Endometrial microvascular endothelial cells (primary cell): ENCODE data around the gene MUC2. TPM values are rescaled to one million over a fixed set of nuclear protein-coding genes. Genes with fewer than 3 reads are reported as not detected.

ENCODE experiments used
- in situ Hi-C: cut with HindIII; loops from 2 replicates; pipeline ENCODE4 v1.10.0; 2017; ENCODE audit warnings: low sequenced_read_pairs, low pct_unique_long_range_greater_than_20kb; ENCODE audit errors: inconsistent ontology term
- total RNA-seq: library from RNA; depleted of rRNA; stranded (reverse); fragments of >200 nt; gene quantifications from one replicate; pipeline ENCODE4 v1.2.3, GENCODE V29; 2015; ENCODE audit errors: inconsistent ontology term

Gene MUC2
- total RNA-seq, 1 donor from 2014 or later, result not detected

GRCh38 chr11:1082346-1082727, 7.7 kb downstream of the MUC2 start:
- in situ Hi-C loops, result no loop called here

GRCh38 chr11:1082728-1083620, 8.3 kb downstream of the MUC2 start:
- in situ Hi-C loops, result no loop called here

GRCh38 chr11:1083621-1084551, 9.2 kb downstream of the MUC2 start:
- in situ Hi-C loops, result no loop called here

DNA sequence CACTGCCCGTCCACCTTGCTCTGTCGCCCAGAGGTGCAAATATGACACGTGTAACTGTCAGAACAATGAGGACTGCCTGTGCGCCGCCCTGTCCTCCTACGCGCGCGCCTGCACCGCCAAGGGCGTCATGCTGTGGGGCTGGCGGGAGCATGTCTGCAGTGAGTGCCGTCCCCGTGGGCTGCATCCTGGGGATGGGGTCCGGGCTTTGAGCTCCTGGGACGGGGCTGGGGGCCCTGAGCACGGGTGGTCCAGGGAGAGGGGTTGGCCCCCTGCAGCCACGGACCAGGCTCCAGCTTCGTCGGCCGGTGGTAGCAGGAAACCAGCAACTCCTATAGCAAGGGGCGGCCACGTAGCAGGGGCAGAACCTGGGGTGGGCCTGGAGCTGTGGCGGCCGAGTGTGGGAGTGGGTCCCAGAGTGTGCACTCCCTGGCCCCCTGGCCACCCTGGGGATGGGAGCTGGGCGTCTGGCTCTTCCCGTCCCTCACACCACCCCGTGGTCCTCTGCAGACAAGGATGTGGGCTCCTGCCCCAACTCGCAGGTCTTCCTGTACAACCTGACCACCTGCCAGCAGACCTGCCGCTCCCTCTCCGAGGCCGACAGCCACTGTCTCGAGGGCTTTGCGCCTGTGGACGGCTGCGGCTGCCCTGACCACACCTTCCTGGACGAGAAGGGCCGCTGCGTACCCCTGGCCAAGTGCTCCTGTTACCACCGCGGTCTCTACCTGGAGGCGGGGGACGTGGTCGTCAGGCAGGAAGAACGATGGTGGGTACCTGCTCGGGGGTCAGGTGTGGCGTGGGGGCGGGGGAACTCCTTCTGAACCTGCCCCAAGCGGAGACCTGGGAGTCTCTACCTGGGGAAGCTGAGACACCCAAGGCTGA, 10.1 kb downstream of the MUC2 start:
- in situ Hi-C loops, result no loop called here

GRCh38 chr11:1085440-1086170, 10.9 kb downstream of the MUC2 start:
- in situ Hi-C loops, result no loop called here

GRCh38 chr11:1086171-1087102, 11.8 kb downstream of the MUC2 start:
- in situ Hi-C loops, result no loop called here

DNA sequence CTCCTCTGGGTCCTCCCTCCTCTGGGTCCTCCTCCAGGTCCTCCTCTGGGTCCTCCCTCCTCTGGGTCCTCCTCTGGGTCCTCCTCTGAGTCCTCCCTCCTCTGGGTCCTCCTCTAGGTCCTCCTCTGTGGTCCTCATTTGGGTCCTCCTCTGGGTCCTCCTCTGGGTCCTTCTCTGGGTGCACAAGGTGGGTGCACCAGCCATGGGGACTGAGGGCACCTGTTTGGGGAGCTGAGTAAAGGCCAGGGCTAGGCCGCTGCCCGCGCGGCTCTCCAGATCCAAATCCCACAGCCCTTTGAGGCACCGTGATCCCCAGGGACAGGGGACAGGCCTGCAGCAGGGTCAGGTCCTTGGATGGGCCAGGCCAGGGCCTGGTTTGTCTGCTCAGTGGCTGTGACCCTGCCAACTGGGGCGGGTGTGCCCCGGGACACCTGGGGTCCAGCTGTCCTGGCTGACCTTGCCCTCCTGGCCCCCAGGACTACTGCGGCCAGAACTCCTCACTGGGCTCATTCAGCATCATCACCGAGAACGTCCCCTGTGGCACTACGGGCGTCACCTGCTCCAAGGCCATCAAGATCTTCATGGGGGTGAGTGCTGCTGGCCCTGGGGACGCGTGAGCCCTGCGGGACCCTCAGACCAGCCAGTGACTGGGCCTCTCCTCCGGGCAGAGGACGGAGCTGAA, 12.7 kb downstream of the MUC2 start:
- in situ Hi-C loops, result no loop called here

DNA sequence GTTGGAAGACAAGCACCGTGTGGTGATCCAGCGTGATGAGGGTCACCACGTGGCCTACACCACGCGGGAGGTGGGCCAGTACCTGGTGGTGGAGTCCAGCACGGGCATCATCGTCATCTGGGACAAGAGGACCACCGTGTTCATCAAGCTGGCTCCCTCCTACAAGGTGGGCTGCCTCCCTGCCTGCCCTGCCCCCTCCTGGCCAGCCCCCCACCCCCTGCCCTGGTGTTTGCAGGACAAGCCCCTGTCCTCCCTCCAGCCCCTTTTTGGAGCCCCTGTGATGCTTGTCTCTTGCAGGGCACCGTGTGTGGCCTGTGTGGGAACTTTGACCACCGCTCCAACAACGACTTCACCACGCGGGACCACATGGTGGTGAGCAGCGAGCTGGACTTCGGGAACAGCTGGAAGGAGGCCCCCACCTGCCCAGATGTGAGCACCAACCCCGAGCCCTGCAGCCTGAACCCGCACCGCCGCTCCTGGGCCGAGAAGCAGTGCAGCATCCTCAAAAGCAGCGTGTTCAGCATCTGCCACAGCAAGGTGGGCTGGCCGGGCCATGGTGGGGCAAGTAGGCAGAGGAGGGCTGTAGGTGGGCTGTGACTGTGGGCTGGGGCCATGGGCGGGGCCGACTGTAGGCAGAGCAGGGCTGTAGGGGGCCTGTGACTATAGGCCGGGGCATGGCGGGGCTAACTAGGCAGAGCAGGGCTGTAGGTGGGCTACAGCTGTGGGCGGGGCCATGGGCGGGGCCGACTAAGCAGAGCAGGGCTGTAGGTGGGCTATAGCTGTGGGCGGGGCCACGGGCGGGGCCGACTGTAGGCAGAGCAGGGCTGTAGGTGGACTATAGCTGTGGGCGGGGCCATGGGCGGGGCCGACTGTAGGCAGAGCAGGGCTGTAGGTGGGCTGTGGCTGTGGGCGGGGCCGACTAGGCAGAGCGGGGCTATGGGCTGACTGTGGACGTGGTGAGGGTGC, 13.6 kb downstream of the MUC2 start:
- in situ Hi-C loops, result no loop called here

DNA sequence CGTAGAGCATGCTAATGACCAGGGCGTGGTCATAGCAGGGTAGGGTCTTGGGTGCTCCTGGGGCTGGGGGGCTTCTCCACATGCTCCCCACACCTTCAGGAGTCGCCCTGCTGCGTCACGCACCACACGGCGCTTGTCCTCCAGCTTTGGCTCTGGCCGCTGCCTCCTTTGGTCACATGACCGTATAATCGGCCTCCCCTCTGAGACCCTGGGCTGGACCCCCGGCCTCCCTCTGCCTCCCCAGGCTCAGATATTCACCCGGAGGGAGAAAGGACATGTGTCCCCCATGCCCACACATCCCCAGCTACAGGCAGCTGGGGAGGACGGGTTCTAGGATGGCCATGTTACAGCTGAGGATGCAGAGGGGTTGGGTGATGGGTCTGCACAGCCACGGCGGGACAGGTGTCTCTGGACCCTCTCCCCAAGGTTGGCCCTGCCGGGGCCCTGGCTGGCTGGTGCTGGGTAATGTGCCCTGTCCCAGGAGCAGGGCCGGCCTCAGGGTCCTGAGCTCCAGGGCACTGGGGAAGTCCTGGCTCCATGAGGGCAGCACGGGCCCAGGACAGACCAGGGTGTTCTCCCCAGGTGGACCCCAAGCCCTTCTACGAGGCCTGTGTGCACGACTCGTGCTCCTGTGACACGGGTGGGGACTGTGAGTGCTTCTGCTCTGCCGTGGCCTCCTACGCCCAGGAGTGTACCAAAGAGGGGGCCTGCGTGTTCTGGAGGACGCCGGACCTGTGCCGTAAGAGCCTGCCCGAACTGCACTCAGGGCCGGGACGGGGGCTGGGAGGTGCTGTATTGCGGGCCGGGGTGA, 14.5 kb downstream of the MUC2 start:
- in situ Hi-C loops, result no loop called here

DNA sequence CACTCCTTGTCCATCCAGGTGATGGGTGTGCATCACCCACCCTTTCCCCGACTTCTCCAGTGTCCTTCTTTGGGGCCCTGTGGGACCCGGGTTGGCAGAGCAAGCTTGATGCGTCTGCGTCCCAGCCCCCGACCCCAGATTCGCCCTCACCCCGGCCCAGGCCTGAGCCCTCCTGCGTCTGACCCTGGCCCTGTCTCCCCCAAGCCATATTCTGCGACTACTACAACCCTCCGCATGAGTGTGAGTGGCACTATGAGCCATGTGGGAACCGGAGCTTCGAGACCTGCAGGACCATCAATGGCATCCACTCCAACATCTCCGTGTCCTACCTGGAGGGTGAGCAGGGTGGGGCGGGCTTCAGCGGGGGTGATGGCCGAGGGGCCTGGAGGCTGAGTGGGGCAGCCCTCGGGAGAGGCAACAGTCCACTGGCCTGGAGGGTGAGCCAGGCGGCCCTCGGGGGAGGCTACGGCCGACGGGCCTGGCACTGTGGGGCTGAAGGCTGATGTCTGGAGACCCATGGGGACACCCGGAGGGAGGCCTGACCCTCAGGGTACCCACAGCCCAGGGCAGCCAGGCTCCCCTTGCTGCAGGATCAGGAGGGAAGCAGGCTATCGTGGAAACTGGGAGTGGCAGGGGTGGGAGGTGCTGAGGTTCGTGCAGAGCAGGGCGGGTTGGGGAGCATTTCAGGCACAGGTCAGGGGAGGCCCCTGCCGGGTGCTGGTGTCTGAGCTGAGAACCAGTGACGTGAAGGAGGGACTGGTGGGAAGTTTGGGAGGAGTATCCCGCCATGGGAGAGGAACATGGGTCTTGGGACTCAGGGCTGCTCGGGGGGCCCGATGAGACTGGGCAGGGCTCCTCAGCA, 15.3 kb downstream of the MUC2 start:
- in situ Hi-C loops, result no loop called here

DNA sequence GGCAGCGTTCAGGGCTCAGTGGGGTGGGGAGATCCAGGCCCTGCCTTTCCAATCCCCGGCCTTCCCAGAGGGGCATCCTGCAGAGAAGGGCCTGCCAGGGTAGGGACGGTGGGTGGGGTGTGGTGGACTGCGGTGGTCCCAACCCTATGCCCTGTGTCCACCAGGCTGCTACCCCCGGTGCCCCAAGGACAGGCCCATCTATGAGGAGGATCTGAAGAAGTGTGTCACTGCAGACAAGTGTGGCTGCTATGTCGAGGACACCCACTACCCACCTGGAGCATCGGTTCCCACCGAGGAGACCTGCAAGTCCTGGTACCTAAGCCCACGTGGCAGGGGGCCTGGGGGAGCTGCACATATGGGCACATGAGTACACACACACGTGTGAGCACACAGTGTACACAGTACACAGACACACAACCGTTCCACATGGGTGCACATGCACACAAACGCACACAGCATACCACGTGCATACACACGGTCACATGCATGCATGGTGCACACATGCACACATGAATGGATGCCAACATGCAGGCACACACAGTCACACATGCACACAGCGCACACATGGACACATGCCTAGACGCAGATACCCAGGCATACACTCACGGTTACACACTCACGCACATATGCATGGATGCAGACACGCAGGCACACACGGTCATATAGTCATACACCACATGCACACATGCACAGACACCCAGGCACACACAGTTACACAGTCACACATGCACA, 16.1 kb downstream of the MUC2 start:
- in situ Hi-C loops, result no loop called here

- in situ Hi-C loops, result no loop called here
These were observed 16.8 kb downstream of the MUC2 start for GRCh38 chr11:1091332-1092083.

GRCh38 chr11:1092145-1092670, 17.5 kb downstream of the MUC2 start:
- in situ Hi-C loops, result no loop called here
